A673 (cell line): Measurements from ENCODE around the gene ACOXL. TPM values are rescaled to one million over a fixed set of nuclear protein-coding genes. Genes with fewer than 3 reads are reported as not detected.

ENCODE experiments used
- BruUV-seq: library from RNA; stranded (reverse); fragments of 400-500 nt; replicated peaks from 2 replicates; lab custom pipeline; 2021; lab: Mats Ljungman, UMichigan
- CTCF ChIA-PET: fragments of 300-600 bp; sonication (Branson Sonifier 250); formaldehyde crosslinking; loops from one replicate; lab custom pipeline; 2022; ENCODE audit warnings: antibody characterized with exemption; lab: Charles Lee
- POLR2A ChIA-PET: fragments of 300-600 bp; sonication (Branson Sonifier 250); formaldehyde crosslinking; loops from one replicate; lab custom pipeline; 2022; ENCODE audit warnings: antibody characterized with exemption; ENCODE audit not compliant: low non-redundant PET; lab: Charles Lee
- DNase-seq: peaks from one replicate; pipeline ENCODE4 v3.0.0-alpha.2; 2015; ENCODE audit warnings: low spot score
- H3K27ac ChIP-seq: fragments of 200-600 bp; sonication (generic); 2 replicates; pipeline ENCODE4 v1.5.1; 2016; ENCODE audit warnings: mixed run types, low read depth, mild to moderate bottlenecking, mixed read lengths, antibody characterized with exemption, low read length; ENCODE audit not compliant: poor library complexity, severe bottlenecking
- H3K27me3 ChIP-seq: fragments of 200-600 bp; sonication (generic); replicated peaks from 2 replicates; pipeline ENCODE4 v1.6.1; 2017; ENCODE audit warnings: mixed run types, low read depth, mild to moderate bottlenecking, mixed read lengths, antibody characterized with exemption, low read length; ENCODE audit not compliant: insufficient read depth, poor library complexity
- H3K36me3 ChIP-seq: fragments of 200-600 bp; sonication (generic); 2 replicates; pipeline ENCODE4 v1.6.1; 2016; ENCODE audit warnings: mixed run types, mild to moderate bottlenecking, mixed read lengths, antibody characterized with exemption, low read length; ENCODE audit not compliant: insufficient read depth, poor library complexity, severe bottlenecking
- H3K4me1 ChIP-seq: fragments of 200-600 bp; sonication (generic); 2 replicates; pipeline ENCODE4 v1.6.1; 2017; ENCODE audit warnings: mixed run types, mild to moderate bottlenecking, mixed read lengths, antibody characterized with exemption, low read length; ENCODE audit not compliant: insufficient read depth, poor library complexity, severe bottlenecking
- H3K4me3 ChIP-seq: fragments of 200-600 bp; sonication (generic); 2 replicates; pipeline ENCODE4 v1.5.1; 2016; ENCODE audit warnings: low read depth, mixed run types, mild to moderate bottlenecking, mixed read lengths, low read length; ENCODE audit not compliant: poor library complexity, severe bottlenecking
- H3K9me3 ChIP-seq: fragments of 200-600 bp; sonication (generic); 2 replicates; pipeline ENCODE4 v1.6.1; 2016; ENCODE audit warnings: mixed run types, low read depth, mild to moderate bottlenecking, mixed read lengths, antibody characterized with exemption, low read length; ENCODE audit not compliant: poor library complexity, severe bottlenecking
- EZH2 ChIP-seq: fragments of 200-600 bp; sonication (generic); IDR thresholded peaks from 2 replicates; pipeline ENCODE4 v1.6.1; 2017; ENCODE audit warnings: borderline replicate concordance, low read depth, mild to moderate bottlenecking, mixed read lengths, antibody characterized with exemption, low read length; ENCODE audit not compliant: poor library complexity, severe bottlenecking
- intact Hi-C: fragments of 100-400 bp; cut with micrococcal nuclease; formaldehyde crosslinking; loops from one replicate; pipeline ENCODE4 v1.10.0; 2022; ENCODE audit not compliant: unreplicated experiment
- total RNA-seq: library from RNA; stranded (reverse); gene quantifications from 2 replicates; pipeline ENCODE4 v1.2.3, GENCODE V29; 2021
- TF ChIP-seq, protein P1 (sequence below): fragments of 300-800, 200-600 bp; sonication (generic); conservative IDR thresholded peaks from 2 replicates; pipeline ENCODE4 v1.5.1; 2017; ENCODE audit warnings: low read depth, mild to moderate bottlenecking, antibody characterized with exemption, low read length, moderate library complexity, mixed read lengths

ACOXL gene
- total RNA-seq, 1 experiment from 2014 or later, result not detected

DNA sequence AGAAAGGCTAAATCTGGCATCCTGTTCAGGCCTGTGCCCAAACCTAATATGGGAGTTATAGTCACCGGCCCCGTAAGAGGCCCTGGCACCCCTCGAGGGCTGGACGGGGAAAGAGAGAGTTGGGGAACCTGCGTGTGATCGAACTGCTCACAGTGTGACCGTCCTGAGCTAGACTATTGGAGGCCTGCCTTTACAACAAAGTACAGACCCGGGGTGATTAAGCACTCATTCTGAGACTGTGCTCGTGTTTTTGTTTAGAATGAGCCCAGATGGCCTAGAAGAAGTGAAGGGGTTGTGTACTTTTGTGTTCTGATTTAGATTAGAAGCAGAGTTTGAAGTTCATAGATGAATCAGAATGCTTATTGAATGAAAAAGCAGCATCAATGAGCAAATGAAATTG is 115.3 kb downstream of the ACOXL start:
- H3K27ac ChIP-seq, result no peak overlapping the region
- no peak overlapping the region for H3K4me3 ChIP-seq
- intact Hi-C loops, result no loop called here
- H3K27me3 ChIP-seq, result peaks cover 5% of the 10 kb centered on the region
- ChIA-PET CTCF (no interaction called here), POLR2A (no interaction called here)
- DNase-seq, result no peak
- no TSS peak for BruUV-seq
- TF ChIP-seq EZH2, result no peak
- TF ChIP-seq, protein P1, sequence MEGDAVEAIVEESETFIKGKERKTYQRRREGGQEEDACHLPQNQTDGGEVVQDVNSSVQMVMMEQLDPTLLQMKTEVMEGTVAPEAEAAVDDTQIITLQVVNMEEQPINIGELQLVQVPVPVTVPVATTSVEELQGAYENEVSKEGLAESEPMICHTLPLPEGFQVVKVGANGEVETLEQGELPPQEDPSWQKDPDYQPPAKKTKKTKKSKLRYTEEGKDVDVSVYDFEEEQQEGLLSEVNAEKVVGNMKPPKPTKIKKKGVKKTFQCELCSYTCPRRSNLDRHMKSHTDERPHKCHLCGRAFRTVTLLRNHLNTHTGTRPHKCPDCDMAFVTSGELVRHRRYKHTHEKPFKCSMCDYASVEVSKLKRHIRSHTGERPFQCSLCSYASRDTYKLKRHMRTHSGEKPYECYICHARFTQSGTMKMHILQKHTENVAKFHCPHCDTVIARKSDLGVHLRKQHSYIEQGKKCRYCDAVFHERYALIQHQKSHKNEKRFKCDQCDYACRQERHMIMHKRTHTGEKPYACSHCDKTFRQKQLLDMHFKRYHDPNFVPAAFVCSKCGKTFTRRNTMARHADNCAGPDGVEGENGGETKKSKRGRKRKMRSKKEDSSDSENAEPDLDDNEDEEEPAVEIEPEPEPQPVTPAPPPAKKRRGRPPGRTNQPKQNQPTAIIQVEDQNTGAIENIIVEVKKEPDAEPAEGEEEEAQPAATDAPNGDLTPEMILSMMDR, result no peak
- no peaks in the 10 kb centered on the region for H3K4me1 ChIP-seq
- H3K9me3 ChIP-seq, result no peaks in the 10 kb centered on the region
- no peaks in the 10 kb centered on the region for H3K36me3 ChIP-seq

DNA sequence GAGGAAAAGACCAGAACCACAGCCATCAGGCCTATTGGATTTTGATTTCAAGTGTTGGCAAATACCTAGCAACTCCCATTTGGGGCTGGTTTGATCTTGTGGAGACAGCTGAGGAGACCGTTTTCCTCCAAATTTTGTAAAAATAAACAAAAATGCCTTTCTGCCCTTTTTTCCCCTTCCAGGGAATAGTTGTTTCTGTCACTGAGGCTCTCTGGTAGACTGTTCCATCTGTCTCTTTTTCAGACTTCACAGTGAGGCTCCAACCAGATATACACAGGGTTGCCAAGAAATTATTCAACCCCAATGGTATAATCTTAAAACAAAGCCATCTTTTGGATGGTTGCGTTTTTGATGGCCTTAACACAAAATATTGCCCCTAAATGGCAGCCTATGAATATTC is 115.7 kb downstream of the ACOXL start:
- TF ChIP-seq EZH2, result no peak
- TF ChIP-seq, protein P1, result no peak
- ChIA-PET CTCF (no interaction called here), POLR2A (no interaction called here)
- intact Hi-C loops, result no loop called here
- DNase-seq, result no peak
- Histone ChIP-seq H3K36me3 (no peaks in the 10 kb centered on the region), H3K4me1 (no peaks in the 10 kb centered on the region), H3K27ac (no peak overlapping the region), H3K27me3 (peaks cover 5% of the 10 kb centered on the region), H3K4me3 (no peak overlapping the region), H3K9me3 (no peaks in the 10 kb centered on the region)
- BruUV-seq, result no TSS peak

DNA sequence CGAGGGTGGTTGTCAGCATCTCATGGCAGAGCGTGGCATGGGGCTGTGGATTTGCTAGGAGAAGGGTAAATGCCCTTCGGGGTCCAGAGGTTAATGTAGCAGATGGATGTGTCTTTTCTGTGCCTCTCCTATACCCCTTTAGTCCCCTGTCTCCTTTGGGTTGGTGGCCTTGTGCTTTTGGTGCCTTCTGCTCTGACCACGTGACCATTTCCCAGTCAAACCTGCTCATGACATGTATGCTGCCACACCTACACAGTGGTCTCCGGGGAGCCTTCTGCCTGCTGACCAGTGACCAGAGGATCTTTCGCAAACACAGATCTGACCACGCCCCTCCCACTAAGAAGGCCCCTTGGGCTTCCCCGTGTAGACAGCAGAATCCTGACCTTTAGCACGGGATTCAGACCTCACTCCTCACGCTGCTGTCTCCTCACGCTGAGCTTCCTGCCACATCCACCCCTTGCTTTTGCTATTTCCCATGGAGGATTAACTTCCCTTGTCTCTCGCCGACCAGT is 116.2 kb downstream of the ACOXL start:
- TF ChIP-seq, protein P1, result no peak
- TF ChIP-seq EZH2, result no peak
- POLR2A ChIA-PET, result no interaction called here

More for the DNA sequence above, 116.2 kb downstream of the ACOXL start:
- DNase-seq, result no peak
- CTCF ChIA-PET, result no interaction called here
- intact Hi-C loops, result no loop called here
- no TSS peak for BruUV-seq
- H3K4me3 ChIP-seq, result no peak overlapping the region
- no peaks in the 10 kb centered on the region for H3K9me3 ChIP-seq
- H3K27ac ChIP-seq, result no peak overlapping the region
- H3K27me3 ChIP-seq, result peaks cover 5% of the 10 kb centered on the region
- H3K4me1 ChIP-seq, result no peaks in the 10 kb centered on the region
- H3K36me3 ChIP-seq, result no peaks in the 10 kb centered on the region
